Lung (tissue), 12 donors: ENCODE measurements around the gene TBC1D1. TPM values are rescaled to one million over a fixed set of nuclear protein-coding genes. Genes with fewer than 3 reads are reported as not detected.

ENCODE experiments used
- ATAC-seq: fragments of 200-7000 bp; cut with Tn5 transposase; one replicate; pipeline ENCODE4 v1.9.1; 2020; ENCODE audit warnings: moderate number of reproducible peaks; ENCODE audit not compliant: insufficient read depth, low FRiP score
- DNase-seq, 3 donors: peaks; one replicate each; pipeline ENCODE4 v3.0.0-alpha.2; 2013 to 2017
- H3K27ac ChIP-seq, 2 donors: one replicate each; pipeline ENCODE4 v1.5.1; 2013; ENCODE audit warnings: mild to moderate bottlenecking in 2 of 2, moderate library complexity in 2 of 2, control low read depth in 1 of 2, inconsistent platforms in 1 of 2, low read depth in 1 of 2, low read length in 1 of 2
- H3K27me3 ChIP-seq, 3 donors: one replicate each; pipeline ENCODE4 v1.5.1; 2013; ENCODE audit warnings: low read length in 2 of 3; ENCODE audit not compliant: control insufficient read depth in 3 of 3, insufficient read depth in 3 of 3
- H3K36me3 ChIP-seq, 4 donors: one replicate each; pipeline ENCODE4 v1.5.1; 2013; ENCODE audit warnings: low read length in 4 of 4, mild to moderate bottlenecking in 1 of 4, moderate library complexity in 1 of 4; ENCODE audit not compliant: control insufficient read depth in 4 of 4, insufficient read depth in 4 of 4
- H3K4me1 ChIP-seq, 5 donors: one replicate each; pipeline ENCODE4 v1.5.1; 2013; ENCODE audit warnings: low read length in 5 of 5, mild to moderate bottlenecking in 2 of 5, moderate library complexity in 1 of 5; ENCODE audit not compliant: control insufficient read depth in 5 of 5, insufficient read depth in 5 of 5
- H3K4me3 ChIP-seq: one replicate; pipeline ENCODE4 v1.5.1; 2013; ENCODE audit warnings: mild to moderate bottlenecking, control low read depth, moderate library complexity
- H3K9ac ChIP-seq, 2 donors: one replicate each; pipeline ENCODE4 v1.5.1; 2013; ENCODE audit warnings: low read length in 2 of 2, control low read depth in 1 of 2; ENCODE audit not compliant: insufficient read depth in 1 of 2
- H3K9me3 ChIP-seq, 4 donors: one replicate each; pipeline ENCODE4 v1.5.1; 2013; ENCODE audit warnings: low read length in 3 of 4, mild to moderate bottlenecking in 1 of 4, moderate library complexity in 1 of 4; ENCODE audit not compliant: control insufficient read depth in 4 of 4, insufficient read depth in 3 of 4
- WGBS, 2 donors: extraction: QIAGEN DNeasy Blood & Tissue Kit; methylation state at CpG; one replicate each; pipeline ENCODE4 v1.1.7; 2013; 5-methylcytosine and 5-hydroxymethylcytosine counted together
- polyA plus RNA-seq, 2 donors: library from polyadenylated mRNA; stranded (reverse); fragments of 200-250 nt; gene quantifications; one replicate each; pipeline ENCODE4 v1.2.1, GENCODE V29; 2013
- total RNA-seq, 2 donors: library from RNA; depleted of rRNA in 1 of 2; stranded (reverse); fragments of >200 nt in 1 of 2; gene quantifications; one replicate each; pipeline ENCODE4 v1.2.1, GENCODE V29; 2014 to 2021
- TF ChIP-seq, protein P1 (sequence below): IDR thresholded peaks from 2 replicates; pipeline ENCODE4 v1.5.1; 2012; ENCODE audit warnings: mild to moderate bottlenecking; ENCODE audit errors: control extremely low read depth, extremely low read depth
- donor health status: control.
- donor health status: control.
- donor health status: Bipolar disorder and iron deficiency.
- donor health status: healthy.
- donor health status: DM: yes; HTN: yes; CAD: no.

Gene TBC1D1
- total and polyA plus RNA-seq, 4 donors = 23.6 to 71.1 (median 43.9) TPM

DNA sequence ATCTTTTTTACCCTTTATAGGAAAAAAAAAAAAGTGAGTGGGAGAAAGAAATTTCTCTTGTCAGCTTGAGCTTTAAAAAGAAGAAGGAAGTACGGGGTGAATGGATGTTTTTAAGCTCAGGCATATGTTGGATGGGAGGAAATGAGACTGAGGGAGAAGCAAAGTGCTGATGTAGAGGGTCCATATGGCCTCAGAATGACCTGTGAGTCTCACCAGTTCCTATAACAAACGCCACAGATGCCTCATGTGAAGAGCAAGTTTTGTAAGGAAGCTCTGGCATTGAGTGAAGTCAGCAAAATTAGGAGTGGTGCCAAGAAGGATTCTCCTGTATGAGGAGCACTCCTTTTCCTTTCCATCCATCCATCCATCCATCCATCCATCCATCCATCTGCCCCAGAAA, 283.9 kb downstream of the TBC1D1 start:
- no peak overlapping the region for H3K9ac ChIP-seq
- no peaks in the 10 kb centered on the region for H3K9me3 ChIP-seq
- DNase-seq (peak; percentile 25 to 70 (median 52)), ATAC-seq (no peak)
- H3K27me3 ChIP-seq = no peaks in the 10 kb centered on the region
- peaks cover 0 to 17% (median 2%) of the 10 kb centered on the region in 5 donors for H3K4me1 ChIP-seq
- TF ChIP-seq, protein P1, sequence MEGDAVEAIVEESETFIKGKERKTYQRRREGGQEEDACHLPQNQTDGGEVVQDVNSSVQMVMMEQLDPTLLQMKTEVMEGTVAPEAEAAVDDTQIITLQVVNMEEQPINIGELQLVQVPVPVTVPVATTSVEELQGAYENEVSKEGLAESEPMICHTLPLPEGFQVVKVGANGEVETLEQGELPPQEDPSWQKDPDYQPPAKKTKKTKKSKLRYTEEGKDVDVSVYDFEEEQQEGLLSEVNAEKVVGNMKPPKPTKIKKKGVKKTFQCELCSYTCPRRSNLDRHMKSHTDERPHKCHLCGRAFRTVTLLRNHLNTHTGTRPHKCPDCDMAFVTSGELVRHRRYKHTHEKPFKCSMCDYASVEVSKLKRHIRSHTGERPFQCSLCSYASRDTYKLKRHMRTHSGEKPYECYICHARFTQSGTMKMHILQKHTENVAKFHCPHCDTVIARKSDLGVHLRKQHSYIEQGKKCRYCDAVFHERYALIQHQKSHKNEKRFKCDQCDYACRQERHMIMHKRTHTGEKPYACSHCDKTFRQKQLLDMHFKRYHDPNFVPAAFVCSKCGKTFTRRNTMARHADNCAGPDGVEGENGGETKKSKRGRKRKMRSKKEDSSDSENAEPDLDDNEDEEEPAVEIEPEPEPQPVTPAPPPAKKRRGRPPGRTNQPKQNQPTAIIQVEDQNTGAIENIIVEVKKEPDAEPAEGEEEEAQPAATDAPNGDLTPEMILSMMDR = no peak
- no peaks in the 10 kb centered on the region for H3K36me3 ChIP-seq
- peak overlapping the region in 1 of 2 donors; percentile 27 for H3K27ac ChIP-seq
- H3K4me3 ChIP-seq = no peak overlapping the region
- 29 to 70% methylated on average over 2 of the region's 2 CpGs for WGBS, 2 donors

DNA sequence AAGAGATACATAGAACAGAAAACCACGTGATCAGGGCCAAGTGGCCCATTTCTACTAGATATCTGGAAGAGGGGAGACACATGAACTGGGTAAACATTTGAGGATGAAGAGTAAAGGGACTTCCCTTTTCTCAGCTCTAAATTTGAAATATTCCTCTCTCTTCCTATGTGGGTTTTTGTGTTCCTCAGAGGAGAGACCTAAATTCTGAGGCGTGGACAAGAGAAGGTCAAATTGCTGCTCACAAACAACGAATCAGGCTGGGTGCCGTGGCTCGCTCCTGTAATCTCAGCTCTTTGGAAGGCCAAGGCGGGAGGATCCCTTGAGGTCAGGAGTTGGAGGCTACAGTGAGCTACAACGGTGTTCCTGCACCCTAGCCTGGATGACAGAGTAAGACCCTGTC, 285.3 kb downstream of the TBC1D1 start:
- TF ChIP-seq, protein P1 = no peak
- peaks cover 0 to 17% (median 2%) of the 10 kb centered on the region in 5 donors for H3K4me1 ChIP-seq
- DNase-seq = no peak
- no peaks in the 10 kb centered on the region for H3K36me3 ChIP-seq
- no peak for ATAC-seq
- H3K4me3 ChIP-seq = no peak overlapping the region
- H3K9me3 ChIP-seq = no peaks in the 10 kb centered on the region
- H3K9ac ChIP-seq = no peak overlapping the region
- WGBS, 2 donors = 65 to 85% methylated on average over 7 of the region's 7 CpGs
- no peak overlapping the region for H3K27ac ChIP-seq
- H3K27me3 ChIP-seq = no peaks in the 10 kb centered on the region

DNA sequence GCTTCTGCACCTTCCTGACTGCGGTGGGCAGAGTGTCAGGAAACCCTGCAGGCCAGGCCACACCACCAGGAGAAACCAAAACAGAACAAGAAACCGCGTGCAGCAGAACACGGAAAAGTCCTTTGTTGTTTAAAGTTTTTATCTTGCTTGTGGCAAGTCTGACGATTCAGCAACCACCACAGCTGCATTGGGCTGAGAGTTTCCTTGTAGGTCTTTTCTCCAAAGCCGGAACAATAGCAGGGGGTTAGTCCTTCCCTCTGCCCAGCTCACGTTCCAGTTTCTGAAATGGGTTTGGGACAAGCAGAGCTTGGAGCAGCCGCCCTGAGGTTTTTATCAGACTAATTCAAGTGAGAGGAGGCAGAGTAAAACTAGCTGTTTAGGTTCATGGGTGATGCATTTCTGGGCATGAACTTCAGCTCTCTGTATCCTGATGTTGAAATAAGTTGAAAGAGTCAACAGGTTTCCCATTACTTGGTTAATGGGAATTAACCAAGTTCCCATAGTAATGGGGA, 286.2 kb downstream of the TBC1D1 start:
- DNase-seq (peak in 2 of 3 donors; percentile 31 to 60), ATAC-seq (peak; percentile 20)
- Histone ChIP-seq H3K9me3 (no peaks in the 10 kb centered on the region), H3K4me1 (peaks cover 0 to 17% (median 2%) of the 10 kb centered on the region in 5 donors), H3K27me3 (no peaks in the 10 kb centered on the region), H3K36me3 (no peaks in the 10 kb centered on the region), H3K9ac (no peak overlapping the region), H3K4me3 (no peak overlapping the region), H3K27ac (peak overlapping the region in 1 of 2 donors; percentile 17)
- TF ChIP-seq, protein P1 = no peak
- WGBS, 2 donors = 15 to 29% methylated on average over 8 of the region's 8 CpGs
